ENCODE data around the gene CELA2A.

Gene CELA2A

DNA sequence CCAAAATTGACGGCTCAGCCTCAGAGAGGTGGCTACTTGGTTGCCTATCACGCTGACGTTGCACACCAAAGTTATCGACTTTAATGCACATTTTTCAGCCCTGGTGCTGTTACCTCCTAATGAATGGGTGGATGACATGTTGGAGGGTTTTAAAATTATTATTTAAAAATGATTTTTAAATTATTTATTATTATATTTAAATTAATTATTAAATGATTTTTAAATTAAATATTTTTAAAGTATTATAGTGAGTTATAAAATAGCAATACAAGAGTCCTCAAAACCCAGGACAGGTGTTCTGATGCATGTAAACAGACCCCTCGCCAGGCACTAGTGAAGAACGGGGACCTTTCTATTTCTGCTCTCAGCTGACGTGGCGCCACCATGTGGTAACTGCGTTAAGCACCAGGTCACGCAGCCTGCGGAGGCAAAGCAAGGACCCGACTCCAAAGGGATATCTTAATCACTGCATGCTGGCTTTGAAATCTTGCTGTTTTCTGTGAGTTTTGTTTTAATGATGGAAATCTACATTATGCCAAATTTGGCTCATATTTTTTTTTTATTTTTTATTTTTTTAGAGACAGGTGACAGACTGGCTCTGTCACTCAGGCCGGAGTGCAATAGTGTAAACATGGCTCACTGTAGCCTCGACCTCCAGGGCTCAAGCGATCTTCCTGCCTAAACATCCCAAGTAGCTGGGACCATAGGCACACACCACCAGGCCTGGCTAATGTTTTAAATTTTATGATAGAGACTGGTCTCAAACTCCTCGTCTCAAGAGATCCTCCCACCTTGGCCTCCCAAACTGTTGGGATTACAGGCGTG, 44.9 kb downstream of the CELA2A start:
- TF ChIP-seq POLR2AphosphoS5 (IDR thresholded peaks at IDR 0.05; ENCODE audit: low read depth, low read length): no peak
- TF ChIP-seq PAX5 (IDR thresholded peaks at IDR 0.05; ENCODE audit: insufficient read depth, low read length, severe bottlenecking): no peak
- no peak for TF ChIP-seq POU2F2 (IDR thresholded peaks at IDR 0.05; ENCODE audit: low read depth, low read length)
- TF ChIP-seq SPI1 (IDR thresholded peaks at IDR 0.05; ENCODE audit: low read depth, low read length): no peak
- TF ChIP-seq POLR2A (IDR thresholded peaks at IDR 0.05; ENCODE audit: low read depth, low read length): no peak
- no peak for TF ChIP-seq TAF1 (IDR thresholded peaks at IDR 0.05; ENCODE audit: low read depth, low read length)
- DNase-seq (ENCODE audit: insufficient read length, low spot score): peak; percentile 58
- FAIRE-seq: peak; percentile 43

DNA sequence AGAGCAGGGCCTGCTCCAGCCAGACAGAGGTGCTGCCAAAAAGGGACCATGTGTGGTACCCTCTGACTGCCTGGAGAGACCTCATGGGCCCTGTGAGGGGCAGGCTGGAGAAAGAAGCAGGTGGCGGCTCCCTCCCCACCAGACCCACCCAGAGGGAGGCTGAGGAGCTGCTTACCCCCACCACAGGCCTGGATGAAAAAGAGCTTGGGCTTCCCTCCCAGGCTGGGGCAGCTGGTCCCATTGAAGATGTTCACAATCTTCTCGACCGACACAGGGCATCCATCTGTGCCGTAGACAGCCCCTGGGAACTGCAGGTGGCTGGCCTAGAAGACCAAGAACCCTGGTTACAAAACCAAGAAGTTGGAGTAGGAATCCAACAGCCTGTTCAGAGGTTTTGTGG, 47.9 kb downstream of the CELA2A start:
- TF ChIP-seq SPI1 (IDR thresholded peaks at IDR 0.05; ENCODE audit: low read depth, low read length) (no peak), POLR2AphosphoS5 (IDR thresholded peaks at IDR 0.05; ENCODE audit: low read depth, low read length) (no peak), TAF1 (IDR thresholded peaks at IDR 0.05; ENCODE audit: low read depth, low read length) (no peak), PAX5 (IDR thresholded peaks at IDR 0.05; ENCODE audit: insufficient read depth, low read length, severe bottlenecking) (no peak), POLR2A (IDR thresholded peaks at IDR 0.05; ENCODE audit: low read depth, low read length) (no peak), POU2F2 (IDR thresholded peaks at IDR 0.05; ENCODE audit: low read depth, low read length) (no peak)
- no peak for FAIRE-seq
- no peak for DNase-seq (ENCODE audit: insufficient read length, low spot score)

DNA sequence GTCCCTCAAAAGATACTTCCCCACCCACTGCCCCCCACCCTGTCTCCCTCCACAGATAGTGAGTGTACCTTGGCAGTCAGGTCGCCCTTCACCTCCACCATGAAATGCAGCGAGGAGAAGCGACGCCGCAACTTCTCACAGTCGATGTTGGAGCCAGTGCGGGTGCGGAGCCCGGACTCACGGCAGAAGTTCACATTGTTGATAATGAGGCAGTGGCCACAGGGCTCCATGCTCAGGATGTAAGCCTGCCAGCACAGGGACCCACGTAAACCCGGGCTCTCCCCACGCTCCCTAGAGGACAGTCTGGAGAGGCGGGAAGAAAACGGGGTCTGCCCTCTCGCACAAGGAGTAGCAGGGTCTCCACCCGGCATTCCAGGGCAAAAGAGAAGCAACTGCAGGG, 50.3 kb downstream of the CELA2A start:
- DNase-seq (ENCODE audit: insufficient read length, low spot score): no peak
- TF ChIP-seq POU2F2 (IDR thresholded peaks at IDR 0.05; ENCODE audit: low read depth, low read length): no peak
- TF ChIP-seq SPI1 (IDR thresholded peaks at IDR 0.05; ENCODE audit: low read depth, low read length): no peak
- TF ChIP-seq TAF1 (IDR thresholded peaks at IDR 0.05; ENCODE audit: low read depth, low read length): no peak
- TF ChIP-seq POLR2A (IDR thresholded peaks at IDR 0.05; ENCODE audit: low read depth, low read length): no peak
- no peak for TF ChIP-seq POLR2AphosphoS5 (IDR thresholded peaks at IDR 0.05; ENCODE audit: low read depth, low read length)
- TF ChIP-seq PAX5 (IDR thresholded peaks at IDR 0.05; ENCODE audit: insufficient read depth, low read length, severe bottlenecking): no peak
- FAIRE-seq: no peak

DNA sequence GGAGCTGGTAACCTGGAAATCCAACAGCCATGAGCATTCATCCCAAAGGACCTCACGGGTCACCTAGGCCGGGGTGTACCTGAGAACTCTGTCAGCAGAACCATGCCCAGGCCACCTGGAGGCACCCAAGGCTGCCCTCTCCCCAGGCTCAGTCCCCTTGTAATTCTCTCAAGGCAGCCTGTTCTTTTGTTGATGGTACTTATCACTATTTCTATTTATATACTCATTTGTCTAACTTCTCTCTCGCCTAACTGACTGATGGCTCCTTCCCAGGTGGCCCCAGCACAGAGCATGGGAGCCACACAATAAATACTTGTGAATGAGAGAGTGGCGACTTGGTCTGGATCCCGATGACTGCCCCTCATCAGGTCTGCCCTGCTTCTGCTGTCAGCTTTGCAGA, 50.7 kb downstream of the CELA2A start:
- FAIRE-seq (no peak), DNase-seq (ENCODE audit: insufficient read length, low spot score) (no peak)
- no peak for TF ChIP-seq POU2F2 (IDR thresholded peaks at IDR 0.05; ENCODE audit: low read depth, low read length)
- TF ChIP-seq SPI1 (IDR thresholded peaks at IDR 0.05; ENCODE audit: low read depth, low read length): no peak
- TF ChIP-seq POLR2AphosphoS5 (IDR thresholded peaks at IDR 0.05; ENCODE audit: low read depth, low read length): no peak
- no peak for TF ChIP-seq TAF1 (IDR thresholded peaks at IDR 0.05; ENCODE audit: low read depth, low read length)
- no peak for TF ChIP-seq PAX5 (IDR thresholded peaks at IDR 0.05; ENCODE audit: insufficient read depth, low read length, severe bottlenecking)
- no peak for TF ChIP-seq POLR2A (IDR thresholded peaks at IDR 0.05; ENCODE audit: low read depth, low read length)

DNA sequence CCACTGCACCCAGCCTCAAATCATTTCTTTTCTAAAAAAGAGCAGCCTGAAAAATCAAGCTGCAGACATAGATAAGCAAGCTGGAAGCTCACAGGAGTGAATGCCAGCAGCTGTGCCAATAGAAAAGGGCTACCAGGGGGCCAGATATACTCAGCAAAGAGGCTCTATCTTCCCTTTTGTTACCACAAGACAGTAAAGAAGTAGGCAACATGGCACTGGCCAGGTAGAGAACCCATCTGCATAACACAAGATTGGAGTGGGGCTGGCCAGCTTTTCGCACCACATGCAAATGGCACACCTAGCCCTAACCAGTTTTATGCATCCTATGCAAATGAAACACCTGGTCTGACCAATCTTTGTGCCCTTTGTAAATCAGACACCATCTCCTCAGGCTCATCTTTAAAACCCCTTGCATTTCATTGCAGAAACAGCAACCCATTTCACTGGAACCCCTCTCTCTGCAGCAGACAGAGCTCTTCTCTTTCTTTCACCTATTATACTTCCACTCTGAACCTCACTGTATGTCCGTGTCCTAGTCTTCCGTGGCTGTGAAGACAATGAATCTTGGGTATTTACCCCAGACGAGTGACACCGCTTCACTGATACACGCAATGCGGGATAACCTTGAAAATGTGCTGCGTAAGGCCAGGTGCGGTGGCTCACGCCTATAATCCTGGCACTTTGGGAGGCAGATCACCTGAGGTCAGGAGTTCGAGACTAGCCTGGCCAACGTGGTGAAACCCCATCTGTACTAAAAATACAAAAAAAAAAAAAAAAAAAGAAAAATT, 52.4 kb downstream of the CELA2A start:
- FAIRE-seq: no peak
- no peak for DNase-seq (ENCODE audit: insufficient read length, low spot score)
- TF ChIP-seq POLR2A (IDR thresholded peaks at IDR 0.05; ENCODE audit: low read depth, low read length) (no peak), POU2F2 (IDR thresholded peaks at IDR 0.05; ENCODE audit: low read depth, low read length) (no peak), TAF1 (IDR thresholded peaks at IDR 0.05; ENCODE audit: low read depth, low read length) (no peak), SPI1 (IDR thresholded peaks at IDR 0.05; ENCODE audit: low read depth, low read length) (no peak), PAX5 (IDR thresholded peaks at IDR 0.05; ENCODE audit: insufficient read depth, low read length, severe bottlenecking) (no peak), POLR2AphosphoS5 (IDR thresholded peaks at IDR 0.05; ENCODE audit: low read depth, low read length) (no peak)

DNA sequence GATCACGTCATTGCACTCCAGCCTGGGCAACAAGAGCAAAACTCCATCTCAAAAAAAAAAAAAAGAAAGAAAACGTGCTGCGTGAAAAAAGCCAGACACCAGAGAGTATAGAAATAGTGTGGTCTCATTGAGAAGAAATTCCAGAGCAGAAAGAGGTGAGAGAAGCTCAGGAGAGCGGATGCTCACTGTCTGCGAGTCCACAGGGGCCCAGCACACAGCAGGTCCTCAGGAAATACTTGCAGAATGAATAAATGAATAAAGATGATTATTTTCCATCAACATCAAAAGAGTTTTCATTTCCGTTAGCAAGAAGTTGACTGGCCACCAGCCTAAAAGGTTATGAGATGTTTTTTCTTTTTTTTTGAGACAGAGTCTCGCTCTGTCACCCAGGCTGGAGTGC, 53.1 kb downstream of the CELA2A start:
- TF ChIP-seq POLR2A (IDR thresholded peaks at IDR 0.05; ENCODE audit: low read depth, low read length): no peak
- TF ChIP-seq TAF1 (IDR thresholded peaks at IDR 0.05; ENCODE audit: low read depth, low read length): no peak
- no peak for TF ChIP-seq POU2F2 (IDR thresholded peaks at IDR 0.05; ENCODE audit: low read depth, low read length)
- TF ChIP-seq PAX5 (IDR thresholded peaks at IDR 0.05; ENCODE audit: insufficient read depth, low read length, severe bottlenecking): no peak
- no peak for TF ChIP-seq POLR2AphosphoS5 (IDR thresholded peaks at IDR 0.05; ENCODE audit: low read depth, low read length)
- no peak for TF ChIP-seq SPI1 (IDR thresholded peaks at IDR 0.05; ENCODE audit: low read depth, low read length)
- FAIRE-seq (no peak), DNase-seq (ENCODE audit: insufficient read length, low spot score) (no peak)

DNA sequence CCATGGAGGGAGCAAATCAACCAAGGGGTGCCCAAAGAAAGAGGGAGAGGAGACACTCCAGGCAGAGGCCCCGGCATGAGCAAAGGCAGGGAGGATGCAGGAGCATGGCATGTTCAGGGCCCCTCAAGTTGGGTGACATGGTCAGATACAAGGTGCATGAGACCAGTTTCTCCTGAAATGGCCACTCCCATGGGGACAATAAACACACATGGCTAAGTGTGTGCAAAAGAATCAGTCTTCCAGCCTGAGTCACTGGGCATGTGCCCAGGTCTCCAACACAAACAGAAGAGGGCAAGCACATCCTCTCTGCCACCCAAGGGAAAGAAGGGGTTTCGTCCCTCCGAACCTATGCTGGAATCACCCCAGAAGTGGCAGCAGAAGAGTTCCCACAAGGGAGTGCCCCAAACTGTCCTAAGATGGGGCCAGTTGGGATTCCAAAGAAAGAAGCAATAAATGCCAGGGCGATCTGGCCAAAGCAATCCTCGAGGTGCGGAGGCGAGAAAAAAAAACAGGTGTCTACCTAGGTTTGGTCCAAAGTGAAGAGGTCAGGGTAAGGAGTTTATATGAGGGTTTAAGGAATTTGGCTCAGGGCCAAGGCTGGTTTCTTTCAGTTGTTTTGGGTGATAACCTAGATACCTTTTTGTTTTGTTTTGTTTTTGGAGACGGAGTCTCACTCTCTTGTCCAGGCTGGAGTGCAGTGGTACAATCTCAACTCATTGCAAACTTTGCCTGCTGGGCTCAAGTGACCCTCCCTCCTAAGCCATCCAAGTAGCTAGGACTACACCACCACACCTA, 54.3 kb downstream of the CELA2A start:
- TF ChIP-seq TAF1 (IDR thresholded peaks at IDR 0.05; ENCODE audit: low read depth, low read length): no peak
- no peak for TF ChIP-seq POU2F2 (IDR thresholded peaks at IDR 0.05; ENCODE audit: low read depth, low read length)
- no peak for TF ChIP-seq POLR2AphosphoS5 (IDR thresholded peaks at IDR 0.05; ENCODE audit: low read depth, low read length)
- no peak for TF ChIP-seq POLR2A (IDR thresholded peaks at IDR 0.05; ENCODE audit: low read depth, low read length)
- TF ChIP-seq SPI1 (IDR thresholded peaks at IDR 0.05; ENCODE audit: low read depth, low read length): no peak
- TF ChIP-seq PAX5 (IDR thresholded peaks at IDR 0.05; ENCODE audit: insufficient read depth, low read length, severe bottlenecking): no peak
- FAIRE-seq (no peak), DNase-seq (ENCODE audit: insufficient read length, low spot score) (no peak)

DNA sequence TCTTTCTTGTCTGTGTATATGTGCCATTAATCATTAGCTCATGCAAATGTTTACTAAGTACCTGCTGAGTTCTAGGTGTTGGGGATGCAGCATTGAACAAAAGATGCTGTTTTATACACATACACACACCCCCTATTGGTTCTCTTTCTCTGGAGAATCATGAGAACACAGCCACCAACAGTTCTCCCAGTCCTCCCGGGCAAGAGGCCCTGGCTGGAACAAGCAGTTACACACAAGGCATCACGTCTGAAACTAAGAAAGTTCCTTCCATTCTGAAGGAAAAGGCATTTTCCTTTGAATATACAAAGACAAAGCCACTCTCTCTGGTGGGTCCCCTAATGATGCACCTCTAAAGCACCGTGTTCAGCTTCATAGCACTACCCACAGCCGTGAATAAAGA, 56.7 kb downstream of the CELA2A start:
- DNase-seq (ENCODE audit: insufficient read length, low spot score): no peak
- TF ChIP-seq POU2F2 (IDR thresholded peaks at IDR 0.05; ENCODE audit: low read depth, low read length): no peak
- TF ChIP-seq POLR2AphosphoS5 (IDR thresholded peaks at IDR 0.05; ENCODE audit: low read depth, low read length): no peak
- TF ChIP-seq TAF1 (IDR thresholded peaks at IDR 0.05; ENCODE audit: low read depth, low read length): no peak
- TF ChIP-seq PAX5 (IDR thresholded peaks at IDR 0.05; ENCODE audit: insufficient read depth, low read length, severe bottlenecking): no peak
- no peak for TF ChIP-seq POLR2A (IDR thresholded peaks at IDR 0.05; ENCODE audit: low read depth, low read length)
- TF ChIP-seq SPI1 (IDR thresholded peaks at IDR 0.05; ENCODE audit: low read depth, low read length): no peak
- no peak for FAIRE-seq
